IMR-90 (cell line): Measurements from ENCODE around the gene MYRFL. TPM values are rescaled to one million over a fixed set of nuclear protein-coding genes. Genes with fewer than 3 reads are reported as not detected.

Source experiments
- ATAC-seq: fragments of 200-7000 bp; cut with Tn5 transposase; 2 replicates; pipeline ENCODE4 v1.9.1; 2020; ENCODE audit warnings: low read depth, mild to moderate bottlenecking, moderate library complexity
- BruUV-seq: library from RNA; stranded (reverse); fragments of 400-500 nt; replicated peaks from 2 replicates; lab custom pipeline; 2021; lab: Mats Ljungman, UMichigan
- CTCF ChIA-PET: fragments of 300-600 bp; formaldehyde crosslinking; extraction: SDS; loops from one replicate; lab custom pipeline; 2021; ENCODE audit warnings: antibody characterized with exemption; lab: Yijun Ruan, JAX
- POLR2A ChIA-PET: fragments of 300-600 bp; sonication (Branson Sonifier 250); formaldehyde crosslinking; loops from one replicate; lab custom pipeline; 2022; ENCODE audit warnings: antibody characterized with exemption; ENCODE audit not compliant: unreplicated experiment; lab: Charles Lee
- DNase-seq: peaks from one replicate; pipeline ENCODE4 v3.0.0; 2013
- H2AFZ ChIP-seq: replicated peaks from 2 replicates; pipeline ENCODE3; 2013; ENCODE audit warnings: low read length, mild to moderate bottlenecking; ENCODE audit not compliant: poor library complexity
- H2AK5ac ChIP-seq: 2 replicates; pipeline ENCODE4 v1.6.1; 2013; ENCODE audit warnings: low read depth, low read length, inconsistent platforms
- H2AK9ac ChIP-seq: replicated peaks from 2 replicates; pipeline ENCODE3; 2013; ENCODE audit warnings: mild to moderate bottlenecking, low read depth, low read length, moderate library complexity; ENCODE audit not compliant: poor library complexity
- H2BK120ac ChIP-seq: 2 replicates; pipeline ENCODE4 v1.6.1; 2013; ENCODE audit warnings: low read depth, low read length, inconsistent platforms
- H2BK15ac ChIP-seq: 3 replicates; pipeline ENCODE4 v1.6.1; 2013; ENCODE audit warnings: low read depth, low read length, inconsistent platforms
- H2BK20ac ChIP-seq: 2 replicates; pipeline ENCODE4 v1.6.1; 2013; ENCODE audit warnings: low read depth, mild to moderate bottlenecking, inconsistent platforms, low read length, moderate library complexity
- H2BK5ac ChIP-seq: 2 replicates; pipeline ENCODE4 v1.6.1; 2013; ENCODE audit warnings: mild to moderate bottlenecking, low read depth, low read length, inconsistent platforms; ENCODE audit not compliant: poor library complexity, severe bottlenecking
- H3K14ac ChIP-seq: replicated peaks from 2 replicates; pipeline ENCODE4 v1.6.1; 2013; ENCODE audit warnings: low read depth, low read length, inconsistent platforms
- H3K18ac ChIP-seq: 2 replicates; pipeline ENCODE4 v1.6.1; 2013; ENCODE audit warnings: low read depth, low read length, control low read depth
- H3K23ac ChIP-seq: 2 replicates; pipeline ENCODE4 v1.6.1; 2013; ENCODE audit warnings: low read depth, low read length, inconsistent platforms
- H3K27ac ChIP-seq: 2 replicates; pipeline ENCODE4 v1.5.1; 2013; ENCODE audit warnings: mild to moderate bottlenecking, control low read depth, low read length; ENCODE audit not compliant: insufficient read depth
- H3K27me3 ChIP-seq: 2 replicates; pipeline ENCODE4 v1.6.1; 2013; ENCODE audit warnings: low read length; ENCODE audit not compliant: control insufficient read depth, insufficient read depth
- H3K36me3 ChIP-seq: 2 replicates; pipeline ENCODE4 v1.6.1; 2013; ENCODE audit warnings: low read length, mixed read lengths; ENCODE audit not compliant: control insufficient read depth, insufficient read depth
- H3K4ac ChIP-seq: 2 replicates; pipeline ENCODE4 v1.6.1; 2013; ENCODE audit warnings: low read depth, low read length, inconsistent platforms
- H3K4me1 ChIP-seq: 2 replicates; pipeline ENCODE4 v1.6.1; 2013; ENCODE audit warnings: low read length, mixed read lengths; ENCODE audit not compliant: control insufficient read depth, insufficient read depth
- H3K4me2 ChIP-seq: 2 replicates; pipeline ENCODE4 v1.6.1; 2013; ENCODE audit warnings: low read depth, mild to moderate bottlenecking, control low read depth, low read length, moderate library complexity
- H3K4me3 ChIP-seq: 2 replicates; pipeline ENCODE4 v1.5.1; 2013; ENCODE audit warnings: low read depth, mild to moderate bottlenecking, control low read depth, low read length, moderate library complexity; ENCODE audit not compliant: insufficient read depth
- H3K56ac ChIP-seq: 2 replicates; pipeline ENCODE4 v1.6.1; 2013; ENCODE audit warnings: low read length, inconsistent platforms; ENCODE audit not compliant: insufficient read depth; ENCODE audit errors: extremely low read depth
- H3K79me1 ChIP-seq, 2 experiments: 2 replicates each; pipeline ENCODE4 v1.6.1; 2013; ENCODE audit warnings: low read length in 2 of 2, inconsistent platforms in 1 of 2, low read depth in 1 of 2
- H3K9ac ChIP-seq: 2 replicates; pipeline ENCODE4 v1.6.1; 2013; ENCODE audit warnings: low read depth, low read length, control low read depth
- H3K9me1 ChIP-seq: 2 replicates; pipeline ENCODE4 v1.6.1; 2013; ENCODE audit warnings: low read length, inconsistent platforms; ENCODE audit not compliant: insufficient read depth
- H3K9me3 ChIP-seq: 2 replicates; pipeline ENCODE4 v1.6.1; 2013; ENCODE audit warnings: low read length; ENCODE audit not compliant: control insufficient read depth, insufficient read depth
- H4K20me1 ChIP-seq: 2 replicates; pipeline ENCODE4 v1.6.1; 2013; ENCODE audit warnings: low read length, inconsistent platforms; ENCODE audit not compliant: insufficient read depth
- H4K5ac ChIP-seq: 2 replicates; pipeline ENCODE4 v1.6.1; 2013; ENCODE audit warnings: mild to moderate bottlenecking, low read depth, low read length, control low read depth
- H4K8ac ChIP-seq, 2 experiments: 2 replicates each; pipeline ENCODE4 v1.6.1; 2013; ENCODE audit warnings: low read depth in 2 of 2, low read length in 2 of 2, control low read depth in 1 of 2, inconsistent platforms in 1 of 2
- H4K91ac ChIP-seq: 2 replicates; pipeline ENCODE4 v1.6.1; 2013; ENCODE audit warnings: low read depth, low read length, inconsistent platforms; ENCODE audit not compliant: insufficient read depth
- BHLHE40 ChIP-seq: fragments of 150-350 bp; IDR thresholded peaks from 2 replicates; pipeline ENCODE4 v1.6.1; 2016; ENCODE audit warnings: mild to moderate bottlenecking, low read depth, low read length
- CEBPB ChIP-seq: IDR thresholded peaks from 2 replicates; pipeline ENCODE4 v1.6.1; 2012; ENCODE audit warnings: low read depth, low read length, improper control_type of control experiment
- CHD1 ChIP-seq: IDR thresholded peaks from 2 replicates; pipeline ENCODE4 v1.6.1; 2012; ENCODE audit warnings: low read depth, low read length, improper control_type of control experiment
- CTCF ChIP-seq: conservative IDR thresholded peaks from 2 replicates; pipeline ENCODE4 v1.5.1; 2012; ENCODE audit warnings: mild to moderate bottlenecking, low read depth, low read length, improper control_type of control experiment
- ELK1 ChIP-seq: fragments of 150-350 bp; IDR thresholded peaks from 2 replicates; pipeline ENCODE4 v1.6.1; 2016; ENCODE audit warnings: low read depth, mild to moderate bottlenecking, low read length, moderate library complexity, borderline replicate concordance
- FOS ChIP-seq: fragments of 150-350 bp; IDR thresholded peaks from 2 replicates; pipeline ENCODE4 v1.6.1; 2016; ENCODE audit warnings: low read depth, low read length
- MAZ ChIP-seq: IDR thresholded peaks from 2 replicates; pipeline ENCODE4 v1.6.1; 2012; ENCODE audit warnings: low read depth, mild to moderate bottlenecking, low read length, improper control_type of control experiment, moderate library complexity, borderline replicate concordance
- MXI1 ChIP-seq: IDR thresholded peaks from 2 replicates; pipeline ENCODE4 v1.6.1; 2012; ENCODE audit warnings: low read depth, mild to moderate bottlenecking, low read length, moderate library complexity, borderline replicate concordance
- NFE2L2 ChIP-seq: fragments of 150-350 bp; IDR thresholded peaks from 2 replicates; pipeline ENCODE4 v1.6.1; 2016; ENCODE audit warnings: low read depth, mild to moderate bottlenecking, low read length
- POLR2A ChIP-seq: IDR thresholded peaks from 2 replicates; pipeline ENCODE4 v1.6.1; 2012; ENCODE audit warnings: mild to moderate bottlenecking, low read depth, low read length
- RAD21 ChIP-seq: IDR thresholded peaks from 2 replicates; pipeline ENCODE4 v1.6.1; 2012; ENCODE audit warnings: low read length, improper control_type of control experiment
- RCOR1 ChIP-seq: IDR thresholded peaks from 2 replicates; pipeline ENCODE4 v1.6.1; 2012; ENCODE audit warnings: mild to moderate bottlenecking, low read length, improper control_type of control experiment; ENCODE audit not compliant: insufficient replicate concordance
- RFX5 ChIP-seq: IDR thresholded peaks from 2 replicates; pipeline ENCODE4 v1.8.0; 2012; ENCODE audit warnings: low read depth, mild to moderate bottlenecking, low read length, moderate library complexity
- SMC3 ChIP-seq: fragments of 150-350 bp; IDR thresholded peaks from 2 replicates; pipeline ENCODE4 v1.6.1; 2016; ENCODE audit warnings: low read depth, mild to moderate bottlenecking, antibody characterized with exemption, low read length, moderate library complexity
- USF2 ChIP-seq: fragments of 150-350 bp; IDR thresholded peaks from 2 replicates; pipeline ENCODE4 v1.6.1; 2017; ENCODE audit warnings: mild to moderate bottlenecking, antibody characterized with exemption, low read length, low read depth
- WGBS, 2 experiments: methylation state at CpG; one replicate each; pipeline versions ENCODE4 v1.1.5 to v1.1.7; 2013; ENCODE audit warnings: missing lambda C conversion rate in 2 of 2; ENCODE audit not compliant: insufficient read length in 1 of 2; ENCODE audit errors: extremely low coverage in 2 of 2; 5-methylcytosine and 5-hydroxymethylcytosine counted together
- dilution Hi-C: fragments of 300-500 bp; cut with HindIII; formaldehyde crosslinking; loops from one replicate; pipeline ENCODE4 v1.14.3; 2018; ENCODE audit warnings: low sequenced_read_pairs; ENCODE audit not compliant: unreplicated experiment
- in situ Hi-C: fragments of 300-500 bp; cut with MboI; formaldehyde crosslinking; loops from 3 replicates; pipeline ENCODE4 v1.14.3; 2019; ENCODE audit warnings: low sequenced_read_pairs, inconsistent platforms, mixed read lengths
- intact Hi-C: fragments of 100-400 bp; cut with micrococcal nuclease; formaldehyde crosslinking; loops from 2 replicates; pipeline ENCODE4 v1.10.0; 2022
- polyA plus RNA-seq, 3 experiments: library from polyadenylated mRNA; depleted of rRNA; stranded (reverse); fragments of >200 nt; gene quantifications; 2 replicates each; pipeline ENCODE4 v1.2.3, GENCODE V29; 2012; ENCODE audit warnings: low replicate concordance in 1 of 3
- total RNA-seq: library from RNA; depleted of rRNA; stranded (reverse); fragments of >200 nt; gene quantifications from 2 replicates; pipeline ENCODE4 v1.2.3, GENCODE V29; 2012

Gene MYRFL
- total and polyA plus RNA-seq, 2 of the 4 experiments (the other 2 are of a cell fraction), result not detected

GRCh38 chr12:69844416-69844815 lies 19.4 kb downstream of the MYRFL start:
- H3K4ac ChIP-seq, result no peak overlapping the region
- H3K9me3 ChIP-seq, result no peaks in the 10 kb centered on the region
- no peaks in the 10 kb centered on the region for H3K27me3 ChIP-seq
- H2AK5ac ChIP-seq, result no peak overlapping the region
- no peak overlapping the region for H2BK120ac ChIP-seq
- TF ChIP-seq FOS, result no peak
- TF ChIP-seq RCOR1, result no peak
- no peak for TF ChIP-seq CEBPB
- TF ChIP-seq CTCF, result no peak
- TF ChIP-seq ELK1, result no peak
- no peak for TF ChIP-seq RFX5
- no peak for TF ChIP-seq CHD1
- no peak for TF ChIP-seq MAZ
- TF ChIP-seq RAD21, result no peak
- TF ChIP-seq NFE2L2, result no peak
- TF ChIP-seq SMC3, result no peak
- no peak for TF ChIP-seq POLR2A
- TF ChIP-seq BHLHE40, result no peak
- TF ChIP-seq MXI1, result no peak
- no peak for TF ChIP-seq USF2
- dilution Hi-C loops, result no loop called here
- H3K79me1 ChIP-seq, result no peaks in the 10 kb centered on the region
- no peak overlapping the region for H3K56ac ChIP-seq
- H4K20me1 ChIP-seq, result no peaks in the 10 kb centered on the region
- no peak overlapping the region for H3K27ac ChIP-seq
- ChIA-PET POLR2A (no interaction called here), CTCF (no interaction called here)
- H3K23ac ChIP-seq, result no peak overlapping the region
- no peaks in the 10 kb centered on the region for H3K4me1 ChIP-seq
- in situ Hi-C loops, result no loop called here
- no peak overlapping the region for H2BK5ac ChIP-seq
- no peak overlapping the region for H4K8ac ChIP-seq
- no peak for DNase-seq
- H3K14ac ChIP-seq, result no peak overlapping the region
- H4K91ac ChIP-seq, result no peak overlapping the region
- BruUV-seq, result no TSS peak
- H3K9ac ChIP-seq, result no peak overlapping the region
- intact Hi-C loops, result no loop called here
- no peak overlapping the region for H2BK15ac ChIP-seq
- WGBS, 2 experiments, result no CpG with 5 or more reads among the region's 7 CpGs
- H4K5ac ChIP-seq, result no peak overlapping the region
- no peak overlapping the region for H3K18ac ChIP-seq
- H3K4me3 ChIP-seq, result no peak overlapping the region
- H3K4me2 ChIP-seq, result no peak overlapping the region
- no peak overlapping the region for H2AK9ac ChIP-seq
- H3K9me1 ChIP-seq, result no peaks in the 10 kb centered on the region
- no peaks in the 10 kb centered on the region for H3K36me3 ChIP-seq
- ATAC-seq, result no peak
- H2AFZ ChIP-seq, result no peak overlapping the region
- H2BK20ac ChIP-seq, result no peak overlapping the region
